Measurements from ENCODE around the gene PPM1N.
A peak's percentile ranks its signal among the peaks of the same experiment; 100 is the strongest.

DNA sequence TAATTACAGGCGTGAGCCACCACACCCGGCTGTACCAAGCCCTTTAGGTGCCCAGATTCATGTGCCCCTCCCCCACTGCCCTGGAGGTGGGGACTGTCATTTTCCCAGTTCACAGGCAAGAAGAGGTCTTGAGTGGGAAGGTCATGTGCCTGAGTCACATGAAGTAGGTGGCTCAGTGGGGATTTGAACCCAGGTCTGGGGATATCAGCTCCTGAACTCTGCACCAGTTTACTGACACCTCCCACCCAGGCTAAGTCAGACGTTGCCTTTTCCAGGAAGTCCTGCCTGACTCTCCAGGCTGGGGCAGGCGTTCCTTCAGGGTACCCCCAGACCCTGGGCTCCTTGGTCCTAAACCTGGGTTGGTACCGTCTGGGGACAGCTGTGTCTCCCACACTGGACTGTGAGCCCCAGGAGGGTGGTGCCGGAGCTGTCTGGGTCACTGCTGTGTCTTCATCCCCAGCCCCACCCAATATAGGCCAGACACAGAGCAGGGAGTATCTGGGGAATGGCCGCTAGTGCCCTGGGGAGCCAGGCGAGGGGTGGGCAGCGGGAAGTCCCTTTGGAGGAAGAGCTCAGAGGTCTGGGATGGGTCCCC lies 17.7 kb downstream of the PPM1N start:
- TF ChIP-seq, protein P1, sequence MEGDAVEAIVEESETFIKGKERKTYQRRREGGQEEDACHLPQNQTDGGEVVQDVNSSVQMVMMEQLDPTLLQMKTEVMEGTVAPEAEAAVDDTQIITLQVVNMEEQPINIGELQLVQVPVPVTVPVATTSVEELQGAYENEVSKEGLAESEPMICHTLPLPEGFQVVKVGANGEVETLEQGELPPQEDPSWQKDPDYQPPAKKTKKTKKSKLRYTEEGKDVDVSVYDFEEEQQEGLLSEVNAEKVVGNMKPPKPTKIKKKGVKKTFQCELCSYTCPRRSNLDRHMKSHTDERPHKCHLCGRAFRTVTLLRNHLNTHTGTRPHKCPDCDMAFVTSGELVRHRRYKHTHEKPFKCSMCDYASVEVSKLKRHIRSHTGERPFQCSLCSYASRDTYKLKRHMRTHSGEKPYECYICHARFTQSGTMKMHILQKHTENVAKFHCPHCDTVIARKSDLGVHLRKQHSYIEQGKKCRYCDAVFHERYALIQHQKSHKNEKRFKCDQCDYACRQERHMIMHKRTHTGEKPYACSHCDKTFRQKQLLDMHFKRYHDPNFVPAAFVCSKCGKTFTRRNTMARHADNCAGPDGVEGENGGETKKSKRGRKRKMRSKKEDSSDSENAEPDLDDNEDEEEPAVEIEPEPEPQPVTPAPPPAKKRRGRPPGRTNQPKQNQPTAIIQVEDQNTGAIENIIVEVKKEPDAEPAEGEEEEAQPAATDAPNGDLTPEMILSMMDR (IDR thresholded peaks at IDR 0.05): peak in 2 of 6 experiments; percentile 23 to 24
- TF ChIP-seq POLR2A (IDR thresholded peaks at IDR 0.05): peak in 1 of 2 donors; percentile 44

Data from Peyer's patch (tissue), 4 donors.